Measurements from ENCODE around the gene PCNX4. TPM values are rescaled to one million over a fixed set of nuclear protein-coding genes. Genes with fewer than 3 reads are reported as not detected.
"Not testable (repeated sequence)": the region's sequence is repeated elsewhere in the genome, so short reads cannot be mapped to it uniquely, and the experiment has no call there.

Gene PCNX4
- total RNA-seq, 1 donor from 2014 or later, result 79.0 TPM

DNA sequence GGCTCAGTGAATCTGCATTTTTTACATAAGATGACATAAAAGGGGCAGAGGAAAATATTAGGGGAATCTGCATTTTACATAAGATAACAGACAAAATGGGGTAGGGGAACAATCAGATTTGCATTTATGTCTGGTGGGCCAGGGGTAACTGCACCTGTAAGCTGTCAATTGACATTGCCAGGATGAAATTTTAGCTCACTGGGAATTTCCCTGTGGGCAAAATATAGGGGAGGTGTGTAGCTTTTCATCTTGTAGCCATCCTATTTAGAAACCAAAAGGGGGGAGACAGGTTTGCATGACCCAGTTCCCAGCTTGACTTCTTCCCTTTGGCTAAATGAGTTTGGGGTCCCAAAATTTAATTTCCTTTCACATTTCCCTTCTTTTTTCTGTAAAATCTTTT lies 3.5 kb downstream of the PCNX4 start:
- peaks cover 8% of the 10 kb centered on the region for H3K36me3 Mint-ChIP-seq
- TF ChIP-seq, protein P1, sequence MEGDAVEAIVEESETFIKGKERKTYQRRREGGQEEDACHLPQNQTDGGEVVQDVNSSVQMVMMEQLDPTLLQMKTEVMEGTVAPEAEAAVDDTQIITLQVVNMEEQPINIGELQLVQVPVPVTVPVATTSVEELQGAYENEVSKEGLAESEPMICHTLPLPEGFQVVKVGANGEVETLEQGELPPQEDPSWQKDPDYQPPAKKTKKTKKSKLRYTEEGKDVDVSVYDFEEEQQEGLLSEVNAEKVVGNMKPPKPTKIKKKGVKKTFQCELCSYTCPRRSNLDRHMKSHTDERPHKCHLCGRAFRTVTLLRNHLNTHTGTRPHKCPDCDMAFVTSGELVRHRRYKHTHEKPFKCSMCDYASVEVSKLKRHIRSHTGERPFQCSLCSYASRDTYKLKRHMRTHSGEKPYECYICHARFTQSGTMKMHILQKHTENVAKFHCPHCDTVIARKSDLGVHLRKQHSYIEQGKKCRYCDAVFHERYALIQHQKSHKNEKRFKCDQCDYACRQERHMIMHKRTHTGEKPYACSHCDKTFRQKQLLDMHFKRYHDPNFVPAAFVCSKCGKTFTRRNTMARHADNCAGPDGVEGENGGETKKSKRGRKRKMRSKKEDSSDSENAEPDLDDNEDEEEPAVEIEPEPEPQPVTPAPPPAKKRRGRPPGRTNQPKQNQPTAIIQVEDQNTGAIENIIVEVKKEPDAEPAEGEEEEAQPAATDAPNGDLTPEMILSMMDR (IDR thresholded peaks at IDR 0.05; ENCODE audit: unreplicated experiment), result no peak
- H3K9me3 Mint-ChIP-seq, result no peaks in the 10 kb centered on the region
- peaks cover 29% of the 10 kb centered on the region for H3K4me1 Mint-ChIP-seq
- peak overlapping the region; percentile 9 for H3K27ac Mint-ChIP-seq
- H3K4me3 Mint-ChIP-seq, result no peak overlapping the region
- no peaks in the 10 kb centered on the region for H3K27me3 Mint-ChIP-seq (ENCODE audit: low read depth)
- no peak for DNase-seq (ENCODE audit: low spot score in 2 of 2, unreplicated experiment in 2 of 2)

DNA sequence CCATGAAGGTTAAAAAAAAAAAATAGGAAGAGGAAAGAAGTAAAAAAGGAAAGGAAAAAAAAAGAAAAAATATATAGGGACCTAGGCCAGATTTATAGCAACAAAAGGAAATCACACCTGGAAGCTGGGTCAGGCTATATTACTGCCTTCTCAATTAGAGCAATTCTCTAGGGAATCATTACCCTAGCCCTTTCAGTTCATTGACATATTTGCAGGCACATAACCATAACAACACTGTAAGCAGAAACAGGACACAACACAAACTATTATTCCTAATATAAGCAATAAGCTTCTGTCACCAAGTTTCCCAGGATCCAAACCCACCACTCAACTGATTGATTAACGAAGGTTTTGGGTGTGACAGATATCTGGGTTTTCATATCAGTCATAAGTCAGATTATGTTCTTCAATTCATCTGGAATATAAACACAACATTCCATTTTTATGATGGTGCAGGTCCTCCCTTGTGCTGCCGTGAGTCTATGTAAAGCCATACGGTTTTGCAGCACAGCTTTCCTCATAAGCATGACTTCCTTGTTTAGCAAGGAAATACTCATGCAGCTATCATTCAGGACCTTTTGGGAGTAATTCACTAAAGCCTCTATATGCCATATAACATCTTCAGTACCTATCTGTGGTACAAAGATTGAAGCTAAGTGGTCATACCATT lies 4.2 kb downstream of the PCNX4 start:
- Mint-ChIP-seq H3K36me3 (peaks cover 8% of the 10 kb centered on the region), H3K4me3 (no peak overlapping the region), H3K27me3 (ENCODE audit: low read depth) (no peaks in the 10 kb centered on the region), H3K4me1 (peaks cover 27% of the 10 kb centered on the region), H3K27ac (no peak overlapping the region), H3K9me3 (no peaks in the 10 kb centered on the region)
- TF ChIP-seq, protein P1 (IDR thresholded peaks at IDR 0.05; ENCODE audit: unreplicated experiment), result no peak
- no peak for DNase-seq (ENCODE audit: low spot score in 2 of 2, unreplicated experiment in 2 of 2)

DNA sequence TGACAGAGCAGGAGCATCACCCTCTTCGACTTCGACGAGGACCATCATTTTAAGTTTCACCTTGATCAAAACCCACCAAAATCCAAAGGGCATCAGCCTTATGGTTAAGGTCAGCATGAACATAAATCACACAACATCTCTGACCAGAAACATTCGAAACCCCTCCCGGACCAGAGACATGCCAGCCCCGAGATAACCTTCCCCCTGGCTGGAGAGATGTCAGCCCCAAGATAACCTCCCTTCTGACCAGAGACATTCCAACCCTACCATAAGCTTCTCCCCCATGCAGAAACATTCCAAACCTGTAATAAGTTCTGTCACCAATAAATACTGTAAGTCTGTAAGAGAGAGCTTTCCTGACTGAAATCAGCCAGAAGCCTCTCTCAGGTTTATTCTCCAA lies 6.3 kb downstream of the PCNX4 start:
- TF ChIP-seq, protein P1 (IDR thresholded peaks at IDR 0.05; ENCODE audit: unreplicated experiment), result no peak
- peaks cover 8% of the 10 kb centered on the region for H3K36me3 Mint-ChIP-seq
- H3K9me3 Mint-ChIP-seq, result no peaks in the 10 kb centered on the region
- no peak overlapping the region for H3K4me3 Mint-ChIP-seq
- H3K27ac Mint-ChIP-seq, result peak overlapping the region; percentile 66
- no peaks in the 10 kb centered on the region for H3K27me3 Mint-ChIP-seq (ENCODE audit: low read depth)
- no peak for DNase-seq (ENCODE audit: low spot score in 2 of 2, unreplicated experiment in 2 of 2)
- H3K4me1 Mint-ChIP-seq, result peaks cover 26% of the 10 kb centered on the region

DNA sequence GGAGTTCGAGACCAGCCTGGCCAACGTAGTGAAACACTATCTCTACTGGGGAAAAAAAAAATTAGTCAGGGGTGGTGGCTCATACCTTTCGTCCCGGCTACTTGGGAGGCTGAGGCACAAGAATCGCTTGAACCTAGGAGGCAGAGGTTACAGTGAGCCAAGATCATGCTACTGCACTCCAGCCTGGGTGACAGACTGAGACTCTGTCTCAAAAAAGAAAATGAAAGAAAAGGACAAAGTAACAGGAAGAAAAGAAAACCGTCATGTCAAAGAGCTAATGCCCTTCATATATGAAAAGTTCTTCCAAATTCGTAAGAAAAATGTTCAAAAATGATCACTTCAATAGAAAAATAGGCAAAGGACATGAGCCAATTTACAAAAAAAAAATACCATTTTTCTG lies 8.1 kb downstream of the PCNX4 start:
- not testable (repeated sequence) for H3K4me3 Mint-ChIP-seq; H3K4me1 Mint-ChIP-seq; H3K27ac Mint-ChIP-seq; H3K27me3 Mint-ChIP-seq (ENCODE audit: low read depth); H3K9me3 Mint-ChIP-seq; DNase-seq (ENCODE audit: low spot score in 2 of 2, unreplicated experiment in 2 of 2)
- peaks cover 14% of the 10 kb centered on the region for H3K36me3 Mint-ChIP-seq

DNA sequence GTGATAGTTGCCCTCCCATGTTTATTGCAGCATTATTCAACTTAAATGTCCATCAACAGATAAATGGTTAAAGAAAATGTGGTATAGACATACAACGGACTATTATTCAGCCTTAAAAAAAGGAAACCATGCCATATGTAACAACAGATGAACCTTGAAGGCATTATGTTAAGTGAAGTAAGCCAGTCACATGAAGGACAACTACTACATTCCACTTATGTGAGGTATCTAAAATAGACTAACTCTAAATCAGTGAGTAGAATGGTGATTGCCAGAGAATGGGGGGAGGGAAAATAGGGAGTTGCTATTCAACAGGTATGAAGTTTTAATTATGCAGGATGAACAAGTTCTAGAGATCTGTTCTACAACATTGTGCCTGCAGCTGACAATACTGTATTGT lies 10.1 kb downstream of the PCNX4 start:
- TF ChIP-seq, protein P1 (IDR thresholded peaks at IDR 0.05; ENCODE audit: unreplicated experiment), result no peak
- H3K36me3 Mint-ChIP-seq, result peaks cover 14% of the 10 kb centered on the region
- H3K4me1 Mint-ChIP-seq, result peaks cover 3% of the 10 kb centered on the region
- no peak for DNase-seq (ENCODE audit: low spot score in 2 of 2, unreplicated experiment in 2 of 2)
- H3K9me3 Mint-ChIP-seq, result peaks cover 4% of the 10 kb centered on the region
- H3K4me3 Mint-ChIP-seq, result no peak overlapping the region
- no peaks in the 10 kb centered on the region for H3K27me3 Mint-ChIP-seq (ENCODE audit: low read depth)
- no peak overlapping the region for H3K27ac Mint-ChIP-seq

DNA sequence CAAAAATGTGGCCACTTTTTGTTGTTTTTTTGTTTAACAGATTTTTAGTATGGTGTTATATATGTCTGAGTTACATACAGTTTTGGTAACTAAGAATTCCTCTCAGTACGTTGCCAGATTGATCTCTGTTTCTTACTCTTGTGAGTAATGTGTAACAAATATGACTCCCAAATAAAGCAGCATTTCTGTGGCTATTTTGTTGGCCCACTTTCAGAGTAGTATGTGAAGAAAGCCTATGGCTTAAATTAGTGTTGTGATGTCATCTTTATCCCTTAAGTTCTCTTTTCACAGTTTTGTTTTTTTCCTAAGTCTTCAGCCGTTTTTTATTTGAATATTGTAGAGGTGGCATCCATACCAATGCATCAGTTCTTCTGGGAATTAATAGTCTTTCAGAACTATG lies 10.7 kb downstream of the PCNX4 start:
- H3K4me1 Mint-ChIP-seq, result peaks cover 3% of the 10 kb centered on the region
- H3K36me3 Mint-ChIP-seq, result peaks cover 14% of the 10 kb centered on the region
- H3K27ac Mint-ChIP-seq, result peak overlapping the region; percentile 35
- no peaks in the 10 kb centered on the region for H3K27me3 Mint-ChIP-seq (ENCODE audit: low read depth)
- peaks cover 4% of the 10 kb centered on the region for H3K9me3 Mint-ChIP-seq
- no peak for DNase-seq (ENCODE audit: low spot score in 2 of 2, unreplicated experiment in 2 of 2)
- TF ChIP-seq, protein P1 (IDR thresholded peaks at IDR 0.05; ENCODE audit: unreplicated experiment), result no peak
- no peak overlapping the region for H3K4me3 Mint-ChIP-seq
